ENCODE measurements around the gene SLC39A1.

- TF ChIP-seq CTCF (IDR thresholded peaks at IDR 0.05) (no peak), POLR2A (IDR thresholded peaks at IDR 0.05) (no peak)
Measured at GRCh38 chr1:153960206-153960605, 3.1 kb downstream of the SLC39A1 start.

Data from testis (tissue), 2 donors.